Eye (tissue), 1 donor: ENCODE data around the gene MPZL1.

ENCODE experiments used
- DNase-seq: peaks from one replicate; pipeline ENCODE4 v3.0.0-alpha.2; 2015

Gene MPZL1

DNA sequence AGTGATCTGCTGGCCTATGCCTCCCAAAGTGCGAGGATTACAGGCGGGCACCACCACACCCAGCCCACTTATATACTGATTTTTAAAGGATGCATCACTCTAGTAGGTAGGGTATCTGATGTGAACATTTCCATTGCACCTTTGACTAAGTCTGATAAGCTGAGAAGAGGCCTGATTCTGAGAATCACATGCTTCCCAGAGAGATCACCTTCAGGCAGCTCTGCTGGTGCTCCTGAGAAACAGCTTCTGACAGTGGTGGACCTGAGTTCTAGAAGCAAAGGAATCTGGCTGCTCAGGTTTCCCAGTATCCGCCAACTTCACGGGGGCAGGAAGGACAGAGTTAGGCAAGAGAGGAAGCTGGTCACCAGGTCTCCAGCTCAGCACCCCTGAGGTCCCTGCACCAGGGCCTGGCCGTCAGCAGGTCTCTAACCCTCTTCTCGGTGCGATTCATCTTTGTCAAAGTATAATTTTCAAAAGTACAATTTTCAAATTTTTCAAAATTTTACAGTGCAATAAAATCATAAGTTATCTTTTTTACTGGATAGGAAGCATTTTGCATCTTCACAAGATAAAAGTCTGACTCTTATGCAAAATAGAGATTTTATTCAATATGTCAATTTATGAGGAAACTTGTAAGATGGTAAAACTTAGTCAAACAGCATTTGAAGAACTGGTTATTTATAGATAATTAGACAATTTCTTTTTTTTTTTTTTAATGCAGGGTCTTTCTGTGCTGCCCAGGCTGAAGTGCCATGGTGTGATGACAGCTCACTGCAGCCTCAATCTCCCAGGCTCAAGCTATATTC, 25.8 kb upstream of the MPZL1 start:
- DNase-seq: no peak

DNA sequence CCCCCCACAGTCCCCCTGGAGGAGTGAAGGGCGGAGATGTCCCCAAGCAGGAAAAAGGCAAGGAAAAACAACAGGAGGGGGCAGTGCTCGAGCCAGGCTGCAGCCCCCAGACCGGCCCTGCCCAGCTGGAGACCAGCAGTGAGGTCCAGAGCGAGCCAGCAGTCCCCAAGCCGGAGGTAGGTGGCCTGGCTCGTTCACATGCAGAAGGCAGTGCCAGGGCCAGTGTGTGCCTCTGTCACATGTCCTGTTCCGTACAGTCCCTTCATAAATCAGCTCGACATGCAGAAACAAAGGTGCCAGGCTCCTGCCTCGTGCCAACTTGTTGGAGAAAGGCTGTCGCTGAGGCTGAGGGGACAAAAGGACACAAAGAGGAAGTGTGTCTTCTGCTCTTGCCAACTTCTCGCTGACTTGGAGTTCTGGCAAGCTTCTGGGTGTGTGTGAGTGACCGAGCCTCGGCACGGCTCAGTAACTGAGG, 24.1 kb upstream of the MPZL1 start:
- no peak for DNase-seq

DNA sequence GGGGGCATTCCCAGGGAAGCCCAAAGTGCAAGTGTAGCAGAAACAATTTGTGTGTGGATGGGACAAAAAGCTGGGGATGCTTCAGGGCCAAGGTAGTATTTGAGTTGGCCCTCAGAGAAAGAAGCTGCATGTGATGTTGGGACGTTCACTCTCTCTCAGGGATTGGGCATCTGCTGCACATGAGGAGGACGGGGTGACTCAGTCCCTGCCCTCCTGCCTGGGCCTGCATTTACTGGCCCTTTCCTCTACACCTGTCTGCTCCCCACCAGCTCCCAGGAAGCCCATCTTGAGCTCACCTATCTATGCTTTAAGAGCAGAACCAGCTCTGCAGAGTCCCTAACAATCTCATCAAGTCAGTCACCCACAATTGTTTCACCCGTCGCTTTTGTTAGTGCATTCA, 23.5 kb upstream of the MPZL1 start:
- no peak for DNase-seq

- DNase-seq: no peak
Measured at GRCh38 chr1:167701510-167701909, 20.3 kb upstream of the MPZL1 start.

DNA sequence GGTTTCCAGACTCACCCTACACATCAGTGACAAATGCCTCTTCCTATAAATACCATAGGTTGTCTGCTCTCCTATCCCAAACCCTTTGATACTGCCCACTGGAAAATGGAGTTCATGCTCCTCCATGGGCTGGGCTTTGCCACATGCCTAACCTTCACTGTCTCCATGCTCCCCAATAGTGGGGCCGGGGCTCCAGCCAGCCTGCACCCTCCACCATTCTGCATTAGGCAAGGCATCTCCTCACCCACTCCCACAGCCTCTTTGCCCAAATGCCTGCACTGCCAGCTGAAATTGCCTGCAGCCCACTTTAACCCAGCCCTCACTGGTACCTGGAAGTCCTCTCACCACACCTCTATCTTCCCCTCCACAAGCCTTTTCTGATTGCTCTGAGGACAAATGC, 18.2 kb upstream of the MPZL1 start:
- DNase-seq: no peak

DNA sequence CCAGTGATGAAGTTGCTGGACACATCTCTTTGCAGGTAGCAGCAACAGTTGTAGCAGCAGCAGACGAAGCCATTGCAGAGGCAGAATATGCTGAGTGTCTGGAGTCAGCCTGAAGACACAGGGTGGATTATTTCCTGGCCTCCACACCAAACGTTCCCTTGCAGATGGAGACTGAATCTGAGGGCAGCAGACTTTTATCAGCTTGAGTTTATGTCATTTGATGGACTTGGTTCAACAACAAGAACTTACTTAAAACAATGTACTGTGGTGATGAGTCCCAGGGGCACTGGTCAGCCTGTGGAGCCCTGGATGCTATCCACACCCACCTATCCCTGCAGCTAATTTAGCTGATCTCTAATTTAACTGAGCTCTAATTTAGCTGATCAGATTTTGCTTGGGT, 17.1 kb upstream of the MPZL1 start:
- DNase-seq: no peak

DNA sequence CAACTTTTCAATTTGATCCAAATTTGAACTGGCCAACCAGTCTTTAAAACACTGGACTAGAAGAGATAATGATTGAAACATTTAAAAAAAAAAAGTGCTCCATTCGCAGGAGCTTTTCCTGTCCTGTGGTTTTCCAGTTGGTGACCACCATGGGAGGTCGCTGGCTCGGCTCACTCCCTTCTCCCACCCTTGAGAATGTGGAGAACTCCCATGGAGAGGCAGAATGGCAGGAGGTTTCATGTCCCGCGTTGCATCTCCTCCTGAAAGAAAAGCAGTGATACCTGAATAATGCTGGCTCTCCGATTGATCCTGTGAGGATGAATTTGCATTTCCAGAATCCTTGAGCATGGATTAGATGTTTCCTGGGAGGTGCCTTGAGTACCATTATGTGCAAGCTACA, 16.5 kb upstream of the MPZL1 start:
- no peak for DNase-seq

DNA sequence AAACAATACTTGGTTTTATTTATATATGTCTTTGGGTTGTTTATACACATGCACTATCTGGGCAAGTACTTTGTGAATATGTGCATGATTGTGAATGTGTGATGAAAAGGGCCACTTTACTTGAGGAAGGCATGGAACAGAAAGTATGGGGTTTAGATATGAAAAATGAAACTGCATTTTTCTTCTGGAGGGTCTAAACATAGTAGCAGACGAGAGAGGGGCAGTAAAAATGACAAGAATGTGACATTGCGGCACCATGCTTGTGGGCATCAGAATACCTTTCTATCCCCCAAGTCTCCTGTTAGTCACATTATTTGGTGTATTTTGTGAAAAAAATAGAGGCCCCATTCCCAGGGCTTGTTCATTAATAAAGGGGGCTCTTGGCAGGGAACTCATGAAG, 15.4 kb upstream of the MPZL1 start:
- no peak for DNase-seq

DNA sequence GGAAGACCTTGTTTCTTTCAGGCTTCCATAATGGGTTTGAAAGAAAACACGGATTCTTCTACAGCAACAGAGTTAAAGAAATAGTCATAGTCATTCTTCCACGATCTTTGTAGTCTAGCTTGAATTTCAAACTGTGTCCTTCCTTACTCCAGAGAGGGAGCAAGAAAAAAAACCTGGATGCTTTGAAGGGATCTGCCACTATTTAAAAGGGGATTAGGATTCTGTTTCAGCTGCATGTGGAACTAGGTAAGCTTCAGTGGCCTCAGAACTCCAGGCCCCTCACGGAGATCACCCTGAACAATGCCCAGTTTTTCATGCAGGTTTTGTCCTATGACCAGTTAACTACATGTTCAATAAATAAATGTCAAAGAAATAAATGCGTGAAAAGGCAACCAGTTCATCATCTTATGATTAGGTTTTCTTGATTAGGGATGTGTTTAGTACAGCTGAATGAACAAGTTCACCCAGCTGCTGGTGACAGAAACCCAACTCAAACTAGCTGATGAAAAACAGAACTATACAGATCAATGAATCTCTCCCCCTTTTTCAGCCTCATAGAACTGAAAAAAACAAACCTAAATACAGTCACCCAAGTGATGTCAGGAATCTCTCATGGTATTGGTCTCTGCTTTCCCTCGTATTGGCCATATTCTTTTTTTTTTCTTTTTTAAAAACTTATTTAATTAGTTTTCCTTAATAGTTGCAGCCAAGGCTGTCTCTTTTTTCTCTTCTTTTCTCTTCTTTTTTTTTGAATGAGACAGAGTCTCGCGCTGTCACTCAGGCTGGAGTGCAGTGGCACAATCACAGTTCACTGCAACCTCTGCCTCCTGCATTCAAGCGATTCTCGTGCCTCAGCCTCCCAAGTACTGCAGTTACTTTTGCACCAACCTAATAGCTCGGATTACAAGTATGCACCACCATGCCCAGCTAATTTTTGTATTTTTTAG, 14.6 kb upstream of the MPZL1 start:
- DNase-seq: no peak

GRCh38 chr1:167707942-167708341, 13.8 kb upstream of the MPZL1 start:
- no peak for DNase-seq

DNA sequence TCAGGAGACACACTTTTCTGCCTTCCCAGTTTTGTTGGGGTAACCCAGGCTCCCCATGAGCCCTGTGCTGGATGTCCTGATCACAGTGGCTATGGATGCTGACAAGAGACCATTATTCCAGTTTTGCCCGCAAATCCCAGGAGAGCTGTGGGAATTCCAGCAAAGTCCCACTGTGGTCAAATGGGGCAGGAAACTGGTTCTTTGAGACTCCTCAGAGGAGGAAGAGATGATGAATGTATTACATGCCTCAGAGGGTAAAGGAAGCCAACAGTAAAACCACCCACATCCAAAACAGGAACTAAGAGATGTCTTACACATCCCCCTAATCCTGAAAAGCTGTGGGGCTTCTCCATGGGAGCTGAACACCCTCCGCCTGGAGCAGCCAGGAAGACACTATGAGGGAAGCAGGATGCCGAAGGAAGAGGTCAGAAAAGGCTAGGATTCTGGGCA, 12.8 kb upstream of the MPZL1 start:
- DNase-seq: no peak

- DNase-seq: no peak
Measured at GRCh38 chr1:167710836-167711235, 10.9 kb upstream of the MPZL1 start.

DNA sequence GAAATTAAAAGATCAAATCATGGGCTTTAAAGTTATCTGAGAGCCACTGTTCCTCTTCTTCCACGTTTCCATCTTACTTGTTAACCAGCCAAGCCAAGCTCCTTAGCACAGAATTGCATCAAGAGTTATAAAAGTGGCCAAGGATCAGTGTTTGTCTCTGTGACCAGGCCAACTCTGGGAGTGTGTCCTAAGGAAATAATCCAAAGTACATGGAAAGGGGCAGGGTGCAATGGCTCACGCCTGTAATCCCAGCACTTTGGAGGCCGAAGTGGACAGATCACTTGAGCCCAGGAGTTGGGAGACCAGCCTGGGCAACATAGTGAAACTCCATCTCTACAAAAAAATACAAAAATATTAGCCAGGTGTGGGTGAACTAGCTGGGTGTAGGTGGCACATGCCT, 10.0 kb upstream of the MPZL1 start:
- no peak for DNase-seq

- DNase-seq: peak; percentile 67
Measured at GRCh38 chr1:167713330-167714081, 8.3 kb upstream of the MPZL1 start.

DNA sequence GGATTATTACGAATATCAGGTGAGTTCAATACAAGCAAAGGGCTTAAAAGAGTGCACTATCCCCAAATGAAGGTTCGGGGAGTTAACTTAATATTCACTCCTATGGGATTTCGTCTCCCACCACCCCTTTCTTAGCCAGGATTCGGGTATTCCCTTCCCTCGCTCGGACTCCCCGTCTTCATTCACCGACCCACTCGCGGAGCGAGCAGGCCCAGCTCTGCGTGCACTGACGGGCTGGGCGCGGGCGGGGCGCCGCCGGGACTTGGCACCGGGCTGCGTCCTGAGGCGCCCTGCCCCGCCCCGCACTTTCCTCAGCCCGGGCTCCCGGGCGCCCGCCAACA, 7.7 kb upstream of the MPZL1 start:
- no peak for DNase-seq

- peak; percentile 97 for DNase-seq
Measured at GRCh38 chr1:167714439-167715156, 7.2 kb upstream of the MPZL1 start.

DNA sequence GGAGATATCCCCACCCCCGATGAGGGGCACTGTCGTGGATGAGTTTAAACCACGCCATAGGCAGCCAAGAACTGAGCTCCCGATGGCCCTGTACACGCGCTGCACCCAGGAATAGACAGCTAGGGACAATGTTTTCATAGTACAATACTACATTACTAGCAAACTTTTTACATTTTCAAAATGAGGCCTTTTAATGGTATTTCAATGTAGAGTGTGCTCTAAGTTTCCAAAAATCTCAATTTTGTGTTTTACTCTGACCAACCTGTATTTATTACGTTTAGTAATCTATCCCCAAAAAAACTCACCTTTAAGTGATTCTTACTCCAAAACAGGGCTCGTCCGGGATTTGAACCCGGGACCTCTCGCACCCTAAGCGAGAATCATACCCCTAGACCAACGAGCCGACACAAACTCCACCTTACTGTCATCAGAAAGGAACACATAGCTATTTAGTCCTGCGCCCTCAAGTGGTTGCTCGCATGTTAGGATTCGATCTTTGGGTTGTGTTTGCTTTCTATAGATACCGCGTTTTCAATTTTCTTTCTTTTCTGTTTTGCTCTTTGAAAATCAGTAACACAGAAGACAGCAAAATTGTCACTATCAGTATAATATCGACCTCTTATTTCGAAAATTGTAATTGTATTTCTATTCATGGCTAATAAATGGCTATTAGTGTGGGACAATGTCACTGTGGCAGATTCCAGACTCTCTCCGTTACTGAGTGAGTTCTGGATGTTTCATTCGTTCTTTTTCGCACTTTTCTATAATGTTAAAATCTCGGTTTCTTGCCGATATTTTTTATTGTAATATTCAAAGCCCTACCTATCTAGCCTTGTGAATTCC, 6.4 kb upstream of the MPZL1 start:
- peak; percentile 98 for DNase-seq

DNA sequence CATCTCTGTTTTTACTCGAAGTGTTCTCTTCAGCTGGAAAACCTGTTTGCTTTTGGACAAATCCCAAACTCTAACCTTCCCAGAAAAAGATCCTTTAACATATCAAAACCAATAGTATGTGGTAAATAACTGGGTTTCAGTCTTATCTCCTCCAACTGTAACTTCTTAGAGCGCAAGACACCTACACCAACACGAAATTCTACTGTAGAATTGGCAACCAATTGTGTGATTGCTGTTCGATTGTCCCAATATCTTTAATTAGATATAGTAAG, 5.8 kb upstream of the MPZL1 start:
- no peak for DNase-seq

DNA sequence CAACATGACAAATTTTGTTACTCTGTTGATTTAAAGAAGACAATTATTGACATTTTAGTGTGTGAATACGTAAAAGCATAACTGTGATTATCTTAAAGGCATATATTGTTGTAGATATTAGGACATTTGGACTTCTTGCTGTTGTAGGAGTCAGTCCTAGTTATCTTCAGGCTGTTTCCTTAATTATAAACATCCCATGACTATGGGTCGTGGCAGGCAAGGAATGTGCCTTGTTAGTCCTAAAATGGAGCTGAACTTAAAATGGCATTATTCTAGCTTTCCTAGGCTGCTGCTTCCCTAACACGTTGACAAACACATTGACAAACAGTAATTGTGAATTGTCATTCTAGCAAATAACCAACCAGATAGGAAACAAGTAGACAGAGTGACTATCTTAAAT, 4.4 kb upstream of the MPZL1 start:
- DNase-seq: no peak

DNA sequence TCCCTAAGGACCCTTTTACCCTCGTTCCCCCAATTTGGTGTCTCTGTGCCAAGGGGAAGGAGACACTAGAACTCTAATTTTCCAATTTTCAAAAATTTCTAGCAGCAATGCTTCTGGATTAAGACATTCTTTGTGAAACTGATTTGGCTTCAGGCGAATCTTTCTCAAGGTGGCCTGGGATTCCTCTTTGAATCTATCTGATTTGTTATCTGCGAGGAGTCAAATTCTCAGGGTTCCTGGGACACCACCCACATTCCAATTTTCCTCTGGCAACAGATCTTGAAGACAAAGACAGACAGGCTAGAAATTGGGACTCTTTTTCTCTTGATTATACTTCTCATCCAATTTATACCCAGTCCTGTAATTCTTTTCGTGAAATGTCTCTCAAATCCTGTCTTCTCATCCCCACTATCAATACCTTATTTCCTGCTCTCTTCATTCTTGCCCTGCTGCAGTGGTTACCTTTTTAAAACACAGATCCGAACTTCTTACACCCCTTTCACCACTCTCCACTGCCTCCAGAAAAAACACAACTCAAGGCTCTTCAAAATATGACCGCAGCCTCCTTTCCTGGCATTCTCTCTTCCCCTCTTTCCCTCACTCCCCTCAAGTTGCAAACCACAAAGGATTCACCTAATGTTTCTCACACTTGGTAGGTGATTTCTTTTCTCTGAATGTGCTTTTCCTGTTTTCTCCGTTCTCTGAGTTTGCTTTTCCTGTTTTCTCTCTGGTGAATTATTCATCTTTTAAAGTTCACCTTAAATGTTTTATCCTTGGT, 2.7 kb upstream of the MPZL1 start:
- no peak for DNase-seq
